Parathyroid adenoma (tissue), 2 donors: ENCODE data around the gene PAN3.

ENCODE experiments used
- H2AFZ ChIP-seq: fragments of 300-600 bp; sonication (generic); one replicate; pipeline ENCODE4 v1.7.0; 2017; ENCODE audit warnings: antibody characterized with exemption, mild to moderate bottlenecking
- H3K27ac ChIP-seq: fragments of 300-600 bp; sonication (generic); one replicate; pipeline ENCODE4 v1.7.0; 2017
- H3K27me3 ChIP-seq: fragments of 300-600 bp; sonication (generic); one replicate; pipeline ENCODE4 v1.7.0; 2017; ENCODE audit warnings: low read length; ENCODE audit not compliant: control insufficient read depth, insufficient read depth
- H3K36me3 ChIP-seq: fragments of 300-600 bp; sonication (generic); one replicate; pipeline ENCODE4 v1.7.0; 2017; ENCODE audit warnings: low read length; ENCODE audit not compliant: control insufficient read depth, insufficient read depth
- H3K4me1 ChIP-seq: fragments of 300-600 bp; sonication (generic); one replicate; pipeline ENCODE4 v1.7.0; 2017; ENCODE audit warnings: control low read depth
- H3K4me2 ChIP-seq: fragments of 300-600 bp; sonication (generic); one replicate; pipeline ENCODE4 v1.7.0; 2017; ENCODE audit warnings: low read length
- H3K4me3 ChIP-seq: fragments of 300-600 bp; sonication (generic); one replicate; pipeline ENCODE4 v1.7.0; 2017; ENCODE audit warnings: low read depth, low read length
- H3K79me2 ChIP-seq: fragments of 300-600 bp; sonication (generic); one replicate; pipeline ENCODE4 v1.7.0; 2017; ENCODE audit warnings: control low read depth
- H3K9ac ChIP-seq: fragments of 300-600 bp; sonication (generic); one replicate; pipeline ENCODE4 v1.7.0; 2017; ENCODE audit warnings: mild to moderate bottlenecking
- H3K9me3 ChIP-seq: fragments of 300-600 bp; sonication (generic); one replicate; pipeline ENCODE4 v1.7.0; 2017; ENCODE audit warnings: low read length; ENCODE audit not compliant: control insufficient read depth
- CTCF ChIP-seq: fragments of 300-600 bp; sonication (generic); IDR thresholded peaks from one replicate; pipeline ENCODE4 v1.7.0; 2017; ENCODE audit warnings: antibody characterized with exemption, mild to moderate bottlenecking
- donor health status: primary hyperparathyroidism.

Gene PAN3

GRCh38 chr13:28128030-28128429 lies 10.3 kb upstream of the PAN3 start:
- Histone ChIP-seq H3K27ac (no peak overlapping the region), H3K9ac (no peak overlapping the region), H2AFZ (no peak overlapping the region), H3K4me1 (no peaks in the 10 kb centered on the region), H3K4me2 (no peak overlapping the region), H3K27me3 (no peaks in the 10 kb centered on the region), H3K36me3 (no peaks in the 10 kb centered on the region), H3K4me3 (no peak overlapping the region), H3K9me3 (no peaks in the 10 kb centered on the region), H3K79me2 (no peaks in the 10 kb centered on the region)
- TF ChIP-seq CTCF: no peak

GRCh38 chr13:28128926-28129325 lies 9.4 kb upstream of the PAN3 start:
- Histone ChIP-seq H3K9ac (no peak overlapping the region), H3K27me3 (no peaks in the 10 kb centered on the region), H3K79me2 (no peaks in the 10 kb centered on the region), H3K4me2 (no peak overlapping the region), H2AFZ (no peak overlapping the region), H3K36me3 (no peaks in the 10 kb centered on the region), H3K4me3 (no peak overlapping the region), H3K27ac (no peak overlapping the region), H3K4me1 (no peaks in the 10 kb centered on the region), H3K9me3 (no peaks in the 10 kb centered on the region)
- TF ChIP-seq CTCF: no peak

GRCh38 chr13:28129911-28130693 lies 8.2 kb upstream of the PAN3 start:
- Histone ChIP-seq H3K4me3 (no peak overlapping the region), H2AFZ (no peak overlapping the region), H3K9ac (no peak overlapping the region), H3K27me3 (no peaks in the 10 kb centered on the region), H3K27ac (no peak overlapping the region), H3K4me2 (no peak overlapping the region), H3K36me3 (no peaks in the 10 kb centered on the region), H3K79me2 (no peaks in the 10 kb centered on the region), H3K9me3 (no peaks in the 10 kb centered on the region), H3K4me1 (no peaks in the 10 kb centered on the region)
- no peak for TF ChIP-seq CTCF

- no peak overlapping the region for H3K4me3 ChIP-seq
- H3K4me2 ChIP-seq: no peak overlapping the region
- no peak for TF ChIP-seq CTCF
- H2AFZ ChIP-seq: no peak overlapping the region
- H3K4me1 ChIP-seq: no peaks in the 10 kb centered on the region
- no peak overlapping the region for H3K27ac ChIP-seq
- H3K9ac ChIP-seq: no peak overlapping the region
- H3K36me3 ChIP-seq: no peaks in the 10 kb centered on the region
- H3K27me3 ChIP-seq: no peaks in the 10 kb centered on the region
- no peaks in the 10 kb centered on the region for H3K79me2 ChIP-seq
- no peaks in the 10 kb centered on the region for H3K9me3 ChIP-seq
These were observed 6.7 kb upstream of the PAN3 start for GRCh38 chr13:28131646-28132045.

- H3K27ac ChIP-seq: no peak overlapping the region
- no peaks in the 10 kb centered on the region for H3K4me1 ChIP-seq
- H3K79me2 ChIP-seq: no peaks in the 10 kb centered on the region
- peak overlapping the region; percentile 64 for H3K4me2 ChIP-seq
- no peaks in the 10 kb centered on the region for H3K9me3 ChIP-seq
- H2AFZ ChIP-seq: peak overlapping the region; percentile 91
- peak overlapping the region; percentile 72 for H3K4me3 ChIP-seq
- no peak for TF ChIP-seq CTCF
- no peaks in the 10 kb centered on the region for H3K36me3 ChIP-seq
- H3K9ac ChIP-seq: no peak overlapping the region
- H3K27me3 ChIP-seq: no peaks in the 10 kb centered on the region
These were observed 1.4 kb upstream of the PAN3 start for GRCh38 chr13:28136916-28137315.
